Measurements from ENCODE around the gene ZNF839.
A peak's percentile ranks its signal among the peaks of the same experiment; 100 is the strongest.

ZNF839 gene

GRCh38 chr14:102356280-102356679 lies 36.7 kb downstream of the ZNF839 start:
- H3K36me3 ChIP-seq (ENCODE audit: insufficient read depth): no peaks in the 10 kb centered on the region; the same call in 1 of the 2 replicates
- no peak overlapping the region for H3K4me3 ChIP-seq (IDR thresholded peaks at IDR 0.05; ENCODE audit: insufficient read depth, low read depth, low read length)
- H3K79me2 ChIP-seq (ENCODE audit: insufficient read depth, low read depth): peaks cover 7% of the 10 kb centered on the region; the same call in 1 of the 2 replicates
- H3K9ac ChIP-seq: no peak overlapping the region
- no peak overlapping the region for H3K27ac ChIP-seq
- H4K20me1 ChIP-seq (ENCODE audit: insufficient read depth): no peaks in the 10 kb centered on the region
- no peak overlapping the region for H3K4me2 ChIP-seq
- no peak overlapping the region for H2AFZ ChIP-seq (ENCODE audit: low read depth)
- peaks cover under 1% of the 10 kb centered on the region for H3K4me1 ChIP-seq (ENCODE audit: low read depth, poor library complexity, severe bottlenecking)
- H3K27me3 ChIP-seq (ENCODE audit: insufficient read depth, low read depth): no peaks in the 10 kb centered on the region
- TF ChIP-seq CTCF (conservative IDR thresholded peaks at IDR 0.05; ENCODE audit: low read depth, low read length): no peak

GRCh38 chr14:102359341-102359740 lies 39.8 kb downstream of the ZNF839 start:
- Histone ChIP-seq H3K36me3 (ENCODE audit: insufficient read depth) (no peaks in the 10 kb centered on the region; the same call in 1 of the 2 replicates), H2AFZ (ENCODE audit: low read depth) (no peak overlapping the region), H3K4me2 (no peak overlapping the region), H3K4me3 (IDR thresholded peaks at IDR 0.05; ENCODE audit: insufficient read depth, low read depth, low read length) (no peak overlapping the region), H3K27me3 (ENCODE audit: insufficient read depth, low read depth) (no peaks in the 10 kb centered on the region), H3K79me2 (ENCODE audit: insufficient read depth, low read depth) (peaks cover 31% of the 10 kb centered on the region; the same call in 1 of the 2 replicates), H4K20me1 (ENCODE audit: insufficient read depth) (no peaks in the 10 kb centered on the region), H3K9ac (no peak overlapping the region), H3K27ac (no peak overlapping the region), H3K4me1 (ENCODE audit: low read depth, poor library complexity, severe bottlenecking) (peaks cover 16% of the 10 kb centered on the region)
- TF ChIP-seq CTCF (conservative IDR thresholded peaks at IDR 0.05; ENCODE audit: low read depth, low read length): no peak

GRCh38 chr14:102360388-102360787 lies 40.8 kb downstream of the ZNF839 start:
- H3K4me1 ChIP-seq (ENCODE audit: low read depth, poor library complexity, severe bottlenecking): peaks cover 19% of the 10 kb centered on the region
- no peaks in the 10 kb centered on the region for H4K20me1 ChIP-seq (ENCODE audit: insufficient read depth)
- H3K27me3 ChIP-seq (ENCODE audit: insufficient read depth, low read depth): no peaks in the 10 kb centered on the region
- no peak overlapping the region for H3K27ac ChIP-seq
- H3K9ac ChIP-seq: no peak overlapping the region
- TF ChIP-seq CTCF (conservative IDR thresholded peaks at IDR 0.05; ENCODE audit: low read depth, low read length): no peak
- no peaks in the 10 kb centered on the region; the same call in 1 of the 2 replicates for H3K36me3 ChIP-seq (ENCODE audit: insufficient read depth)
- no peak overlapping the region for H3K4me3 ChIP-seq (IDR thresholded peaks at IDR 0.05; ENCODE audit: insufficient read depth, low read depth, low read length)
- H3K4me2 ChIP-seq: no peak overlapping the region
- peaks cover 34% of the 10 kb centered on the region; the same call in 1 of the 2 replicates for H3K79me2 ChIP-seq (ENCODE audit: insufficient read depth, low read depth)
- H2AFZ ChIP-seq (ENCODE audit: low read depth): no peak overlapping the region

- H3K4me1 ChIP-seq (ENCODE audit: low read depth, poor library complexity, severe bottlenecking): peaks cover 20% of the 10 kb centered on the region
- peak overlapping the region; percentile 84 for H3K4me2 ChIP-seq
- H2AFZ ChIP-seq (ENCODE audit: low read depth): peak overlapping the region; percentile 92
- H3K27ac ChIP-seq: peak overlapping the region; percentile 48
- TF ChIP-seq CTCF (conservative IDR thresholded peaks at IDR 0.05; ENCODE audit: low read depth, low read length): no peak
- H3K9ac ChIP-seq: peak overlapping the region; percentile 60
- no peaks in the 10 kb centered on the region for H3K36me3 ChIP-seq (ENCODE audit: insufficient read depth)
- peaks cover 34% of the 10 kb centered on the region; the same call in 1 of the 2 replicates for H3K79me2 ChIP-seq (ENCODE audit: insufficient read depth, low read depth)
- no peak overlapping the region for H3K4me3 ChIP-seq (IDR thresholded peaks at IDR 0.05; ENCODE audit: insufficient read depth, low read depth, low read length)
- no peaks in the 10 kb centered on the region for H4K20me1 ChIP-seq (ENCODE audit: insufficient read depth)
- no peaks in the 10 kb centered on the region for H3K27me3 ChIP-seq (ENCODE audit: insufficient read depth, low read depth)
Measured at GRCh38 chr14:102362084-102362483, 42.5 kb downstream of the ZNF839 start.
